H1 (cell line): ENCODE data around the gene NCOA5. TPM values are rescaled to one million over a fixed set of nuclear protein-coding genes. Genes with fewer than 3 reads are reported as not detected.

Experiments used
- ATF2 ChIP-seq: IDR thresholded peaks from 2 replicates; pipeline ENCODE4 v1.6.1; 2012; ENCODE audit warnings: low read length, inconsistent platforms
- BCL11A ChIP-seq, 2 experiments: IDR thresholded peaks; one replicate each; pipeline ENCODE4 v1.6.1; 2011; ENCODE audit warnings: low read depth in 2 of 2, low read length in 2 of 2, mild to moderate bottlenecking in 2 of 2
- CBX8 ChIP-seq: fragments of 300-800, 300-1000 bp; sonication (generic); IDR thresholded peaks from 2 replicates; pipeline ENCODE4 v1.7.1; 2016; ENCODE audit warnings: low read depth, low read length, borderline replicate concordance
- MAFK ChIP-seq: IDR thresholded peaks from 2 replicates; pipeline ENCODE4 v1.6.1; 2012; ENCODE audit warnings: low read depth, mild to moderate bottlenecking, improper control_type of control experiment, low read length
- SAP30 ChIP-seq: fragments of 300-600 bp; sonication (generic); IDR thresholded peaks from 2 replicates; pipeline ENCODE4 v1.7.1; 2012; ENCODE audit warnings: low read length, moderate library complexity, mild to moderate bottlenecking, inconsistent platforms; ENCODE audit not compliant: insufficient read depth, insufficient replicate concordance
- SP1 ChIP-seq: IDR thresholded peaks from 2 replicates; pipeline ENCODE4 v1.6.1; 2011; ENCODE audit warnings: low read depth, low read length
- TAF7 ChIP-seq: optimal IDR thresholded peaks from 2 replicates; pipeline ENCODE3; 2011; ENCODE audit warnings: low read depth, mild to moderate bottlenecking, inconsistent platforms, low read length, moderate library complexity, borderline replicate concordance
- YY1 ChIP-seq: IDR thresholded peaks from 2 replicates; pipeline ENCODE4 v1.6.1; 2011; ENCODE audit warnings: low read depth, mild to moderate bottlenecking, low read length
- polyA plus RNA-seq, 7 experiments: library from polyadenylated mRNA; depleted of rRNA in 3 of 7; stranded (reverse) in 5 of 7; unstranded in 2 of 7; fragments of >200 nt in 5 of 7; fragments of 200-250 nt in 2 of 7; gene quantifications; 1 replicate in 5 of 7; 2 replicates in 1 of 7; 4 replicates in 1 of 7; pipeline versions ENCODE4 v1.2.1 to v1.2.3, GENCODE V29; 2011 to 2013; ENCODE audit warnings: missing spikeins in 2 of 7, mixed read lengths in 2 of 7
- total RNA-seq: library from RNA; stranded (reverse); fragmentation: NEBNext Ultra II Directional; extraction: Animal tissue kit (Norgen Biotek cat#: 25700); gene quantifications from 2 replicates; pipeline ENCODE4 v1.2.1, GENCODE V29; 2021
- TF ChIP-seq, protein P1 (sequence below): IDR thresholded peaks from 2 replicates; pipeline ENCODE4 v1.6.1; 2012; ENCODE audit warnings: inconsistent platforms

NCOA5 gene
- total and polyA plus RNA-seq, 2 of the 8 experiments (the other 6 are each of a cell fraction or from before 2014, with no cell fraction given), result 20.4 to 29.0 TPM

GRCh38 chr20:46044896-46045295 is 44.9 kb downstream of the NCOA5 start (continued):
- TF ChIP-seq BCL11A (IDR thresholded peaks at IDR 0.05; ENCODE audit: low read depth in 2 of 2, low read length in 2 of 2) (no peak), TAF7 (no peak), CBX8 (no peak), SAP30 (no peak), ATF2 (no peak), YY1 (no peak), SP1 (no peak), MAFK (no peak)
- TF ChIP-seq, protein P1, sequence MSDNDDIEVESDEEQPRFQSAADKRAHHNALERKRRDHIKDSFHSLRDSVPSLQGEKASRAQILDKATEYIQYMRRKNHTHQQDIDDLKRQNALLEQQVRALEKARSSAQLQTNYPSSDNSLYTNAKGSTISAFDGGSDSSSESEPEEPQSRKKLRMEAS, result no peak
